Adipocyte (in vitro differentiated cells): ENCODE data around the gene SPATA12.
A peak's percentile ranks its signal among the peaks of the same experiment; 100 is the strongest.

ENCODE experiments used
- DNase-seq: peaks from one replicate; pipeline ENCODE4 v3.0.0-alpha.2; 2015; ENCODE audit warnings: low read depth
- H3K27me3 ChIP-seq: replicated peaks from 2 replicates; pipeline ENCODE4 v1.7.0; 2013; ENCODE audit warnings: mild to moderate bottlenecking, low read length, moderate library complexity; ENCODE audit not compliant: control insufficient read depth, insufficient read depth
- H3K36me3 ChIP-seq: 2 replicates; pipeline ENCODE4 v1.7.0; 2013; ENCODE audit warnings: low read length, mild to moderate bottlenecking, moderate library complexity; ENCODE audit not compliant: control insufficient read depth, insufficient read depth, severe bottlenecking
- H3K4me1 ChIP-seq: 2 replicates; pipeline ENCODE4 v1.7.0; 2013; ENCODE audit warnings: mild to moderate bottlenecking, low read length, moderate library complexity; ENCODE audit not compliant: control insufficient read depth, insufficient read depth
- H3K4me3 ChIP-seq: 2 replicates; pipeline ENCODE4 v1.7.0; 2013; ENCODE audit warnings: mild to moderate bottlenecking, low read length, moderate library complexity
- H3K9ac ChIP-seq: 2 replicates; pipeline ENCODE4 v1.7.0; 2013; ENCODE audit warnings: mild to moderate bottlenecking, low read length, moderate library complexity
- H3K9me3 ChIP-seq: 2 replicates; pipeline ENCODE4 v1.7.0; 2013; ENCODE audit warnings: mild to moderate bottlenecking, low read length, moderate library complexity; ENCODE audit not compliant: control insufficient read depth

SPATA12 gene

DNA sequence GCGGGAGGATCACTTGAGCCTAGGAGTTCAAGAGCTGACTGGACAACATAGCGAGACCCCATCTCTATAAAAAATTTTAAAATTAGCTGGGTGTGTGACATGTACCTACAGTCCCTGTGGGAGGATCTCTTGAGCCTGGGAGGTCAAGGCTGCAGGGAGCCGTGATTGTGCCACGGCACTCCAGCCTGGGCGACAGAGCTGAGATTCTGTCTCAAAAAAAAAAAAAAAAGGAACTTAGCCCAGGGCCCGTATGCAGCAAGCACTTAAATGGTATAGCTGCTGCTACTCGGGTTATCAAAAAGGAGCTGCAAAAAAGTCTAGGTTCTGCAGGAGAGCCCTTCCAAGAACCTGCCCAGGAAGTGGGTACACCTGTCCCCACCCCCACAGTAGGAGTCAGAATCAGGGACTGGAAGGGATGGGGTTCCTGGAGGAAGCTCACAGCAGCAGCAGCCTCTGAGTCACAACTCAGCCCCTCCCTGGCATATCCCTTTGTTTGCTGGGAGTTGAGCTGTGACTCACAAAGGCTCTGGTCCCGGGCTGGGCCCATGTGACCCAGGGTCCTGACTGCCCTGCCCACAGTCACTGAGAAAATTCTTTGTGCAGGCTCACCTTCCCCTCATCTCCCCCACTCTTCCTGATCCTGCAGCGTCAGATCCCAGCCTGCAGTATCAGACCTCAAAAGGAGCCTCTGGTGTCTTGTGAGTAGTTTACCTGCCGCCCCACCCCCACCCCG is at the start of gene SPATA12:
SPATA12 (plus strand) TSS at position 576 of the 733 bp plus-strand sequence. CDS start 13,031 bp downstream, outside the sequence.
- H3K4me1 ChIP-seq = peaks cover 48% of the 10 kb centered on the region
- H3K9ac ChIP-seq = peak within 1 kb of the TSS; percentile 48
- no peak within 1 kb of the TSS for H3K4me3 ChIP-seq
- no peaks in the 10 kb centered on the region for H3K9me3 ChIP-seq
- DNase-seq = peak; percentile 80
- H3K36me3 ChIP-seq = no peaks in the 10 kb centered on the region
- H3K27me3 ChIP-seq = no peaks in the 10 kb centered on the region

GRCh38 chr3:57011022-57011421 is 49.4 kb upstream of the SPATA12 start:
- Histone ChIP-seq H3K36me3 (no peaks in the 10 kb centered on the region), H3K4me1 (peaks cover 46% of the 10 kb centered on the region), H3K9ac (no peak overlapping the region), H3K4me3 (no peak overlapping the region), H3K27me3 (no peaks in the 10 kb centered on the region), H3K9me3 (no peaks in the 10 kb centered on the region)
- DNase-seq = no peak

DNA sequence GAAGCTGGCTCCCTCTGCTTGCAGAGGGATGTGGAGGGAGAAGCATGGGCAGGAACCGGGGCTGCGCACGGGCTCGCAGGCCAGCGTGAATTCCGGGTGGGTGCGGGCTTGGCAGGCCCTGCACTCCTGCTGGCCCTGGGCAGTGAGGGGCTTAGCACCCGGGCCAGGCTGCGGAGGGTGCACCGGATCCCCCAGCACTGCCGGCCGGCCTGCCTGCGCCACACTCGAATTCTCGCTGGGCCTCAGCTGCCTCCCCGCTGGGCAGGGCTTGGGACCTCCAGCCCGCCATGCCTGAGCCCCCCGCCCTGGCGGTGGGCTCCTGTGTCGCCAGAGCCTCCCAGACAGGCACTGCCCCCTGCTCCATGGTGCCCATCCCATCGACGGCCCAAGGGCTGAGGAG is 47.6 kb upstream of the SPATA12 start:
- Histone ChIP-seq H3K9me3 (no peaks in the 10 kb centered on the region), H3K27me3 (no peaks in the 10 kb centered on the region), H3K36me3 (no peaks in the 10 kb centered on the region), H3K4me3 (no peak overlapping the region), H3K9ac (no peak overlapping the region), H3K4me1 (peaks cover 44% of the 10 kb centered on the region)
- no peak for DNase-seq

GRCh38 chr3:57015350-57015729 is 45.1 kb upstream of the SPATA12 start:
- H3K36me3 ChIP-seq = no peaks in the 10 kb centered on the region
- DNase-seq = no peak
- H3K4me3 ChIP-seq = no peak overlapping the region
- H3K9me3 ChIP-seq = no peaks in the 10 kb centered on the region
- H3K9ac ChIP-seq = no peak overlapping the region
- peaks cover 23% of the 10 kb centered on the region for H3K4me1 ChIP-seq
- H3K27me3 ChIP-seq = no peaks in the 10 kb centered on the region

DNA sequence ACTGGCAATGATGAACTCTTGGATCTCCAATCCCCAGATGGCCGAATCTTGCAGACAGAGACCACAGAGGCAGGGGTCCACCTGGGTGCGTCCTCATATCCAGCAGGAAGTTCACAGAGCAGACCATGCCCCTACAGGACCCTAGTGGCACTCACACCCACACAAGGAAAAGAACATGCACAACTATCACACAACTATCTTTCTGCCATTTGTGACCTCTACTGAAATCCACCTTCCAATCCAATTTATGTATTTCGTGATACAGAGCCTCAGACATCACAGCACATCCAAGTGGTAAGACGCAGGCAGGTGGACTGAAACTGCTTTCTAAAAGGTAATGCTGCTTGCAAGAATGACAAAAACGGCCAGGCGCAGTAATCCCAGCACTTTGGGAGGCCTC is 44.6 kb upstream of the SPATA12 start:
- Histone ChIP-seq H3K4me1 (peaks cover 19% of the 10 kb centered on the region), H3K36me3 (no peaks in the 10 kb centered on the region)
- DNase-seq = no peak

DNA sequence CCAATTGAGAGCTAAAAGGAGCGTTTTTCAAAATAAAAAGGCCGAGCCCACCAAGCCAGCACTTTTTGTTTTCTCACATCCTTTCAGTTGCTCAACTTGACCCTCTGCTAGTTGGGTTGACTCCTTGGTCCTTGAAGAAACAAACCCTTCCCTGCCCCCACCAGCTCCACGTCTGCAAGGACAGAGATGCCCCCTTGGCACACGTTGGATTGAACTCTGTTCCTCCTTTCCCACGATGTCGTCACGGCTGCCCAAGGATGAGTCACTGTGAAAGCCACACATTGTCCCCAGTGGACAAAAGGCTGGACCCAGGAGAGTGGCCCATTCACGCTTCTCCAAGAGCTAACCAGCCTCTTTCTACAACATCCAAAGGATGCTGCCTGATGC is 43.0 kb upstream of the SPATA12 start:
- H3K4me1 ChIP-seq = peaks cover 14% of the 10 kb centered on the region

More for the DNA sequence above, 44.6 kb upstream of the SPATA12 start:
- Histone ChIP-seq H3K9ac (no peak overlapping the region), H3K27me3 (no peaks in the 10 kb centered on the region), H3K9me3 (no peaks in the 10 kb centered on the region), H3K4me3 (no peak overlapping the region)

GRCh38 chr3:57018246-57018645 is 42.2 kb upstream of the SPATA12 start:
- no peak overlapping the region for H3K4me3 ChIP-seq
- no peaks in the 10 kb centered on the region for H3K36me3 ChIP-seq
- H3K27me3 ChIP-seq = no peaks in the 10 kb centered on the region
- DNase-seq = no peak
- H3K4me1 ChIP-seq = peaks cover 14% of the 10 kb centered on the region
- no peaks in the 10 kb centered on the region for H3K9me3 ChIP-seq
- H3K9ac ChIP-seq = no peak overlapping the region

More for the DNA sequence above, 43.0 kb upstream of the SPATA12 start:
- H3K9ac ChIP-seq = no peak overlapping the region
- H3K4me3 ChIP-seq = no peak overlapping the region
- DNase-seq = peak; percentile 33
- H3K9me3 ChIP-seq = no peaks in the 10 kb centered on the region
- no peaks in the 10 kb centered on the region for H3K36me3 ChIP-seq
- no peaks in the 10 kb centered on the region for H3K27me3 ChIP-seq

DNA sequence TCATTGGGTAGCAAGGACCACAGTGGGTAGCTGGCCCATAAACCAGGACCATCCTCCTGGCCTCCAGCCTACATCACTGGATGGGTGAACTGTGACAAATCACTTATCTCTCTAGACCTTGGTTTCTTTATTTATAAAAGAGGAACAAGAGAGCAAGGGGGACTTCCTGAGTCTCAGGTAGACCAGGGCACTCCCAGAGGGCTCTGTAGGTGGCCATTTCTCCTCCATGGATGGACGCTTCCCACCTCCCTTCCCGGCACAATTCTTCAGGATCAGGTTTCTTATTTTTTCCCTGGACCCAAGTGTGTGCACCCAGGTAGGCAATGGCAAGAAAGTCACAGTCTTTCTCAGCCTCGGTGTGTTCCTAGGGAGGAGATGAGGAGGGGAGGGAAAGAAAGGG is 41.4 kb upstream of the SPATA12 start:
- Histone ChIP-seq H3K27me3 (no peaks in the 10 kb centered on the region), H3K4me1 (peaks cover 14% of the 10 kb centered on the region), H3K36me3 (no peaks in the 10 kb centered on the region), H3K9ac (no peak overlapping the region), H3K4me3 (no peak overlapping the region), H3K9me3 (no peaks in the 10 kb centered on the region)
- no peak for DNase-seq

DNA sequence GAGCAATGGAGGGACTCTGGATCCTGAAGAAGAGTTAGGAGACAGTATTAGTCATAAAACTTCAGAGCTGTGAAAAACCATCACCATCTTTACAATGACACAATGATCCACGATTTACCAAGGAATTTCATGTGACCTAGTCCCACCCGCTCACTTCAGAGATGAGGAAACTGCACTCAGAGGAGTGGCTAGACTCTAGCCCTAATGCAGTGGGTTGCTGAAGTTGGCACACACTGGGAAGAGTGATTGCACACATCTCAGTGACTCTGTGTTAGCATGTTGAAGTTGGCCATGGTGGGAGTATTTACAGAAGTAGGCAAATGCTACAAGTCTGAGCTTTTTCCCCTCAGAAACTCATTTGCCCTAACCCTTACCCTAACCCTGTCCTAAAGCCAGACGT is 35.2 kb upstream of the SPATA12 start:
- Histone ChIP-seq H3K9ac (no peak overlapping the region), H3K27me3 (no peaks in the 10 kb centered on the region), H3K36me3 (no peaks in the 10 kb centered on the region), H3K4me1 (peaks cover 3% of the 10 kb centered on the region), H3K4me3 (no peak overlapping the region), H3K9me3 (no peaks in the 10 kb centered on the region)
- DNase-seq = no peak

GRCh38 chr3:57026944-57027343 is 33.5 kb upstream of the SPATA12 start:
- no peaks in the 10 kb centered on the region for H3K27me3 ChIP-seq
- no peaks in the 10 kb centered on the region for H3K36me3 ChIP-seq
- H3K4me1 ChIP-seq = peaks cover 10% of the 10 kb centered on the region
- H3K4me3 ChIP-seq = no peak overlapping the region
- H3K9ac ChIP-seq = no peak overlapping the region
- DNase-seq = peak; percentile 35
- no peaks in the 10 kb centered on the region for H3K9me3 ChIP-seq

DNA sequence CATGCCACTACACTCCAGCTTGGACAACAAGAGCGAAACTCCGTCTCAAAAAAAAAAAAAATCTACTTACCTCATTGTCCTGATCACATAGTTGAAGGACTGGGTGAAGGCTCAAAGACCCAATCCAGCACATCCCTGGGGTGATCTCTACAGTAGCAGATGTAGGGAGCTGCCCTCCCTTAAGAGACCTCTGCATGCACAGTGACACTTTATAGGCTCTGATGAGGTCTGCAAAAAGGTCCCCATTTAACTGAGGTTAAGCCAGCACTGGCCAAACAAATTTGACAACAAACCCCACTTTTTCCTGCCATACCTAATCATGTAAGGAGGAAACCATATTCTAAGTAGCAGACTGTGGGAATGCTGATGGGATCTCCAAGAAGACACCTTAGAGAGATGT is 31.1 kb upstream of the SPATA12 start:
- peaks cover 11% of the 10 kb centered on the region for H3K4me1 ChIP-seq
- H3K36me3 ChIP-seq = peaks cover 4% of the 10 kb centered on the region
- no peak overlapping the region for H3K9ac ChIP-seq
- no peaks in the 10 kb centered on the region for H3K9me3 ChIP-seq
- DNase-seq = no peak
- no peaks in the 10 kb centered on the region for H3K27me3 ChIP-seq
- no peak overlapping the region for H3K4me3 ChIP-seq

DNA sequence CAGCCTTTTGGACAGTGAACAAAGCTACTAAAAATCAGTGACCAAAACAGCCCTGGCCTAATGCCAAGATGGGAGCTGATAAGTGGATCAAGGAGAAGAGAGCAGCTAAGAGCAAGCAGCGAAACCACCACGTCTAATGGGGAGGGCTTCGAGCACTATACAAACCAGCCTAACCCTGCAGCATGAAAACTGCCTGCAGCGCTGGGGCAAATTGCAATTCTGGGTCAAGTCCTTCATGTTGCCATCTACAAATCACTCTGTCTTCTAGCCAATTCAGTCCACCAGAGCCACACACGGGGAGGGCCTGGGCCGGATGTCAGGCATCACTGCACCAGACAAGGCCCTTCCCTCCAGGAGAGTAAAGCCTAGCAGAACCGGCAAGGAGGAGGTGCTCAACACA is 30.5 kb upstream of the SPATA12 start:
- peaks cover 4% of the 10 kb centered on the region for H3K36me3 ChIP-seq
- no peak for DNase-seq
- no peaks in the 10 kb centered on the region for H3K27me3 ChIP-seq
- H3K4me1 ChIP-seq = peaks cover 11% of the 10 kb centered on the region
- H3K4me3 ChIP-seq = no peak overlapping the region
- no peaks in the 10 kb centered on the region for H3K9me3 ChIP-seq
- H3K9ac ChIP-seq = no peak overlapping the region
